Lower lobe of right lung (tissue), 2 donors: ENCODE data around the gene WDR86. TPM values are rescaled to one million over a fixed set of nuclear protein-coding genes. Genes with fewer than 3 reads are reported as not detected.

Experiments used
- ATAC-seq, 2 donors: fragments of 200-7000 bp; cut with Tn5 transposase; one replicate each; pipeline ENCODE4 v1.9.1; 2020 to 2022; ENCODE audit warnings: mild to moderate bottlenecking in 2 of 2, moderate library complexity in 2 of 2
- DNase-seq: peaks from one replicate; pipeline ENCODE4 v3.0.0-alpha.2; 2020
- H3K27ac ChIP-seq: fragments of 200-600 bp; one replicate; pipeline ENCODE4 v1.8.0; 2022
- H3K27me3 ChIP-seq: fragments of 200-600 bp; one replicate; pipeline ENCODE4 v1.8.0; 2022; ENCODE audit warnings: low read depth
- H3K36me3 ChIP-seq: fragments of 200-600 bp; one replicate; pipeline ENCODE4 v1.8.0; 2022; ENCODE audit warnings: mild to moderate bottlenecking
- H3K4me1 ChIP-seq: fragments of 200-600 bp; one replicate; pipeline ENCODE4 v1.8.0; 2022
- H3K4me3 ChIP-seq: fragments of 200-600 bp; one replicate; pipeline ENCODE4 v1.8.0; 2022; ENCODE audit warnings: mild to moderate bottlenecking
- H3K9me3 ChIP-seq: fragments of 200-600 bp; one replicate; pipeline ENCODE4 v1.8.0; 2022
- intact Hi-C: fragments of 100-400 bp; cut with DNase I; formaldehyde crosslinking; loops from one replicate; pipeline ENCODE4 v1.11.0; 2022
- long read RNA-seq: library from polyadenylated mRNA; unstranded; transcript quantifications from one replicate; pipeline ENCODE4 v2.0.0, GENCODE V29; 2021
- total RNA-seq: library from RNA; stranded (reverse); fragmentation: NEBNext Ultra II Directional; extraction: Animal tissue kit (Norgen Biotek cat#: 25700); gene quantifications from one replicate; pipeline ENCODE4 v1.2.1, GENCODE V29; 2021
- TF ChIP-seq, protein P1 (sequence below): fragments of 200-600 bp; IDR thresholded peaks from one replicate; pipeline ENCODE4 v1.8.0; 2022; ENCODE audit warnings: antibody characterized with exemption, mild to moderate bottlenecking
- donor health status: DM: no; HTN: yes; CAD: no; lungs with severe emphysema.

WDR86 gene, protein sequence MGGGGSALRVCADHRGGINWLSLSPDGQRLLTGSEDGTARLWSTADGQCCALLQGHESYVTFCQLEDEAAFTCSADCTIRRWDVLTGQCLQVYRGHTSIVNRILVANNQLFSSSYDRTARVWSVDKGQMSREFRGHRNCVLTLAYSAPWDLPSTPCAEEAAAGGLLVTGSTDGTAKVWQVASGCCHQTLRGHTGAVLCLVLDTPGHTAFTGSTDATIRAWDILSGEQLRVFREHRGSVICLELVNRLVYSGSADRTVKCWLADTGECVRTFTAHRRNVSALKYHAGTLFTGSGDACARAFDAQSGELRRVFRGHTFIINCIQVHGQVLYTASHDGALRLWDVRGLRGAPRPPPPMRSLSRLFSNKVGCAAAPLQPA
- 4.4 TPM for total RNA-seq
- long read RNA-seq, partial matches to known transcripts, result 2 of 9 reads
- long read RNA-seq, other reads (novel, unspliced or antisense), result 3 of 9 reads

DNA sequence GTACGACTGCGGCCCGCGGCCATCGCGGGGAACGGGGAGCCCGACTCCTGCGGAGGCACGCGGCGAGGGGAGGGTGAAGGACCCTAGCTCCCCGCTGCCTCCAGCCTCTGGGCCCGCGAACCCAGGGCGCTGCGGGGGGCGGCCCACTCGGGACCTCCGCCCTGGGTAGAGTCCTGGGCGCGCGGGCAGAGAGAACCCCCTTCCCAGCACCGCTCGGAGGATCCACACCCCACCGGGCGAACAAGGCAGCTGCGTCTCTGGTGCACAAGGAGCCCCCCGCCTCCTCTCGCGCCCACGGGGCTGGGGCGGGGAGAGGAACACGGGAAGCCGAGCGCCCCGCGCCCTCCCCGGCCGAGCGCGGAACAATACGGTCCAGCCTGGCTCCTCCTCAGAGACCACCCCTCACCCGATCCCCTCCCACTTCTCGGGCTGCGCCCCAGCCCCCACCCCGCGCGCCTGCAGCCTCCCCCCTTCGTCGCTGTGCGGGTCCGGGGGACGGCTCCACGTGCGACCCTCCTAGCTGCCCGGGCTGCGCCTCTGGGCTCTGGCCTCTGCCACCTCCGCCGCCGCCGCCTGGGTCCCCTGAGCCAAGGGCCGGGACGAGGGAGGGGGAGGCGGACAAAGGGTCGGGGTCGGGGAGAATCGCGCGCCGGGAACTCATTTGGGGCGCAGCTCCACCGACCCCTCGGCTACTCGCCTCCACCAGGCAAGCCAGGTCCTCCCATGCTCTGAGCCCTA lies at the start of gene WDR86:
Gene WDR86 (minus strand): TSS at position 372 of the 738 bp plus-strand sequence. CDS start 449 bp downstream, outside the sequence.
- H3K9me3 ChIP-seq, result no peaks in the 10 kb centered on the region
- no peaks in the 10 kb centered on the region for H3K36me3 ChIP-seq
- ATAC-seq (peak; percentile 35 to 44), DNase-seq (no peak)
- peaks cover 39% of the 10 kb centered on the region for H3K27me3 ChIP-seq
- peaks cover 29% of the 10 kb centered on the region for H3K4me1 ChIP-seq
- intact Hi-C loops, result no loop called here
- TF ChIP-seq, protein P1, sequence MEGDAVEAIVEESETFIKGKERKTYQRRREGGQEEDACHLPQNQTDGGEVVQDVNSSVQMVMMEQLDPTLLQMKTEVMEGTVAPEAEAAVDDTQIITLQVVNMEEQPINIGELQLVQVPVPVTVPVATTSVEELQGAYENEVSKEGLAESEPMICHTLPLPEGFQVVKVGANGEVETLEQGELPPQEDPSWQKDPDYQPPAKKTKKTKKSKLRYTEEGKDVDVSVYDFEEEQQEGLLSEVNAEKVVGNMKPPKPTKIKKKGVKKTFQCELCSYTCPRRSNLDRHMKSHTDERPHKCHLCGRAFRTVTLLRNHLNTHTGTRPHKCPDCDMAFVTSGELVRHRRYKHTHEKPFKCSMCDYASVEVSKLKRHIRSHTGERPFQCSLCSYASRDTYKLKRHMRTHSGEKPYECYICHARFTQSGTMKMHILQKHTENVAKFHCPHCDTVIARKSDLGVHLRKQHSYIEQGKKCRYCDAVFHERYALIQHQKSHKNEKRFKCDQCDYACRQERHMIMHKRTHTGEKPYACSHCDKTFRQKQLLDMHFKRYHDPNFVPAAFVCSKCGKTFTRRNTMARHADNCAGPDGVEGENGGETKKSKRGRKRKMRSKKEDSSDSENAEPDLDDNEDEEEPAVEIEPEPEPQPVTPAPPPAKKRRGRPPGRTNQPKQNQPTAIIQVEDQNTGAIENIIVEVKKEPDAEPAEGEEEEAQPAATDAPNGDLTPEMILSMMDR, result no peak
- peak within 1 kb of the TSS; percentile 67 for H3K27ac ChIP-seq
- peak within 1 kb of the TSS; percentile 50 for H3K4me3 ChIP-seq

DNA sequence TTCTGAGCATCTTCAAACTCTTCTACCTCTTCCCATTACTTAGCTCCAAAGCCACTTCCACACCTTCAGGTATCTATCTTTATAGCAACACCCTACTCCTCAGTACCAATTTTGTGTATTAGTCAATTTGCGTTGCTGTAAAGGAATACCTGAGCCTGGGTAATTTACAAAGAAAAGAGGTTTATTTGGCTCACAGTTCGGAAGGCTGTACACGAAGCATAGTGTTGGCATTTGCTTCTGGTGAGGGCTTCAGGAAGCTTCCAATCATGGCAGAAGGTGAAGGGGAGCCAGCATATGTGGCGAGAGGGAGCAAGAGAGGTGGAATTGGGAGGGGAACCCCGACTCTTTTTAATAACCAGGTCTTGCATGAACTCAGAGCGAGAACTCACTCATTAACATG lies 47.7 kb upstream of the WDR86 start:
- Histone ChIP-seq H3K4me3 (no peak overlapping the region), H3K36me3 (no peaks in the 10 kb centered on the region), H3K27ac (no peak overlapping the region), H3K9me3 (peaks cover 4% of the 10 kb centered on the region), H3K4me1 (peaks cover 20% of the 10 kb centered on the region), H3K27me3 (no peaks in the 10 kb centered on the region)
- ATAC-seq (no peak), DNase-seq (no peak)
- intact Hi-C loops, result no loop called here
- TF ChIP-seq, protein P1, result no peak

DNA sequence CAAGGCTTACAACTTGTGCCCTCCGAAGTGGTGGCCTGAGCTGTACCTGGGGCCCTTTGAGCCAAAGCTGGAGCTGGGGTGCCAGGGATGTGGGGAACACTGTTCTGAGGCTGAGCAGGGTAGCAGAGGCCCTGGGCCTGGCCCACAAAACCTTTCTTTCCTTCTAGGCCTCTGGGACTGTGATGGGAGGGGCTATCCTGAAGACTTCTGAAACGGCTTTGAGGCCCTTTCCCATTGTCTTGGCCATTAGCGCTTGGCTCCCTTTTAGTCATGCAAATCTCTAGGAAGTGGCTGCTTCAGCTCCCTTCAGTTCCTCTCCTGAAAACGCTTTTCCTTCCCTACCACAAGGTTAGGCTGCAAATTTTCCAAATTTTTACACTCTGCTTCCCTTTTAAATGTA lies 46.9 kb upstream of the WDR86 start:
- Histone ChIP-seq H3K27me3 (no peaks in the 10 kb centered on the region), H3K36me3 (no peaks in the 10 kb centered on the region), H3K4me3 (no peak overlapping the region), H3K9me3 (no peaks in the 10 kb centered on the region), H3K27ac (no peak overlapping the region), H3K4me1 (peaks cover 20% of the 10 kb centered on the region)
- no peak for DNase-seq
- intact Hi-C loops, result no loop called here
- TF ChIP-seq, protein P1, result no peak
- no peak for ATAC-seq

DNA sequence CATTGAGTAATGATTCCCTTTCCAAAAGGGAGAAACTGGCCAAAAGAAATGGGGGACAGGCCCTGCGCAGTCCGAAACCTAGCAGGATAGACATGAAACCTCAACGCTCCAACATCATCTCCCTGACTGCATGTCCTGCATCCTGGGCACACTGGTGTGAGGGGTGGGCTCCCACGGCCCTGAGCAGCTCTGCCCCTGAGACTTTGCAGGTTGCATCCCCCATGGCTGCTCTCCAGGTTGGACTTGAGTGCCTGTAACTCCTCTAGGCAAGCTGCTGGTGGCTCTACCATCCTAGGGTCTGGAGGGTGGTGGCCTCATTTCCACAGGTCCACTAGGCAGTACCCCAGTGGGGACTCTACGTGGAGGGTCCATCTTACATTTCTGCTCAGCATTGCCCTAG lies 46.4 kb upstream of the WDR86 start:
- no peak overlapping the region for H3K4me3 ChIP-seq
- peaks cover 20% of the 10 kb centered on the region for H3K4me1 ChIP-seq
- no peaks in the 10 kb centered on the region for H3K36me3 ChIP-seq
- H3K27ac ChIP-seq, result no peak overlapping the region
- H3K27me3 ChIP-seq, result no peaks in the 10 kb centered on the region
- ATAC-seq (no peak), DNase-seq (no peak)
- TF ChIP-seq, protein P1, result no peak
- intact Hi-C loops, result no loop called here
- H3K9me3 ChIP-seq, result no peaks in the 10 kb centered on the region

DNA sequence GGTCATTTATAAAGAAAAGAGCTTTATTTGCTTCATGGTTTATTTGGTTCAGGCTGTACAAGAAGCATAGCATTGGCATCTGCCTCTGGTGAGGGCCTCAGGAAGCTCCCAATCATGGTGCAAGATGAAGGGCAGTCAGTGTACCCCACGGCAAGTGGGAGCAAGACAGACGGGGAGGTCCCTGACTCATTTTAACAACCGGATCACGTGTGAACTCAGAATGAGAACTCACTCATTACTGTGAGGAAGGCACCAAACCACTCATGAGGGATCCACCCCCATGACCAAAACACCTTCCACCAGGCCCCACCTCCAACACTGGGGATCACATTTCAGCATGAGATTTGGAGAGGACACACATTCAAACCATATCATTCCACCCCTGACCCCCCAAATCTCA lies 45.9 kb upstream of the WDR86 start:
- H3K36me3 ChIP-seq, result no peaks in the 10 kb centered on the region
- no peak overlapping the region for H3K4me3 ChIP-seq
- H3K9me3 ChIP-seq, result no peaks in the 10 kb centered on the region
- H3K27ac ChIP-seq, result no peak overlapping the region
- DNase-seq (no peak), ATAC-seq (no peak)
- H3K27me3 ChIP-seq, result no peaks in the 10 kb centered on the region
- TF ChIP-seq, protein P1, result no peak
- peaks cover 14% of the 10 kb centered on the region for H3K4me1 ChIP-seq
- intact Hi-C loops, result no loop called here
